Measurements from ENCODE around the gene CPT2. TPM values are rescaled to one million over a fixed set of nuclear protein-coding genes. Genes with fewer than 3 reads are reported as not detected.

Gene CPT2
- total and polyA plus RNA-seq, 2 of the 13 experiments (the other 11 are each of a cell fraction or from before 2014, with no cell fraction given) = 12.6 to 14.6 TPM

GRCh38 chr1:53220171-53220961, 23.7 kb downstream of the CPT2 start, which contains the start of gene CZIB (continued):
- TF ChIP-seq SNAPC4 (CRISPR knock-in tag; IDR thresholded peaks at IDR 0.05) = no peak
- TF ChIP-seq MNT (IDR thresholded peaks at IDR 0.05) = 0 out of 2 replicates have a peak, but pooled peaks have one; percentile 39
- TF ChIP-seq IKZF4 (CRISPR knock-in tag; IDR thresholded peaks at IDR 0.05; ENCODE audit: borderline replicate concordance, low read depth, not compliant biosample characterization) = peak; percentile 90
- peak; percentile 77; the same call in 1 of the 2 replicates for TF ChIP-seq GFI1 (CRISPR knock-in tag; IDR thresholded peaks at IDR 0.05; ENCODE audit: borderline replicate concordance)
- TF ChIP-seq ATF5 (CRISPR knock-in tag; IDR thresholded peaks at IDR 0.05; ENCODE audit: low read depth) = peak; percentile 74; the same call in 1 of the 2 replicates
- TF ChIP-seq AHDC1 (CRISPR knock-in tag; IDR thresholded peaks at IDR 0.05; ENCODE audit: borderline replicate concordance) = no peak
- peak; percentile 99 for TF ChIP-seq POLR2G (IDR thresholded peaks at IDR 0.05; ENCODE audit: low read depth, low read length)
- TF ChIP-seq TBP (CRISPR knock-in tag; IDR thresholded peaks at IDR 0.05) = no peak
- peak; percentile 72 for TF ChIP-seq ZNF781 (CRISPR knock-in tag; IDR thresholded peaks at IDR 0.05; ENCODE audit: borderline replicate concordance, not compliant biosample characterization)
- TF ChIP-seq ATRX (CRISPR knock-in tag; IDR thresholded peaks at IDR 0.05; ENCODE audit: borderline replicate concordance) = no peak
